Testis (tissue), 3 donors: Measurements from ENCODE around the gene BAHCC1. TPM values are rescaled to one million over a fixed set of nuclear protein-coding genes. Genes with fewer than 3 reads are reported as not detected.

Experiments used
- DNase-seq: peaks from one replicate; pipeline ENCODE4 v3.0.0-alpha.2; 2019
- H3K27ac ChIP-seq, 2 donors: fragments of 200-600 bp; sonication (generic); one replicate each; pipeline ENCODE4 v1.5.1; 2019
- H3K27me3 ChIP-seq: fragments of 200-600 bp; sonication (generic); one replicate; pipeline ENCODE4 v1.5.1; 2019
- H3K36me3 ChIP-seq: fragments of 200-600 bp; sonication (generic); one replicate; pipeline ENCODE4 v1.5.1; 2017; ENCODE audit warnings: low read depth; ENCODE audit errors: missing control alignments
- H3K4me1 ChIP-seq: fragments of 200-600 bp; sonication (generic); one replicate; pipeline ENCODE4 v1.5.1; 2019
- H3K4me3 ChIP-seq, 2 donors: fragments of 200-600 bp; sonication (generic); one replicate each; pipeline ENCODE4 v1.5.1; 2017 to 2019
- H3K9me3 ChIP-seq: fragments of 200-600 bp; sonication (generic); one replicate; pipeline ENCODE4 v1.5.1; 2017
- CTCF ChIP-seq, 3 experiments: fragments of 450-650 bp in 2 of 3; fragments of 200-600 bp in 1 of 3; sonication (generic) in 1 of 3; IDR thresholded peaks; one replicate each; pipeline ENCODE4 v1.5.1; 2016 to 2019; ENCODE audit warnings: antibody characterized with exemption in 3 of 3, mild to moderate bottlenecking in 2 of 3, moderate library complexity in 1 of 3
- POLR2A ChIP-seq: fragments of 450-650 bp; IDR thresholded peaks from one replicate; pipeline ENCODE4 v1.6.1; 2017; ENCODE audit warnings: antibody characterized with exemption, mild to moderate bottlenecking, moderate library complexity
- WGBS, 2 donors: methylation state at CpG; one replicate each; pipeline ENCODE4 v1.1.5; 2018; 5-methylcytosine and 5-hydroxymethylcytosine counted together
- intact Hi-C: fragments of 100-400 bp; cut with DNase I; formaldehyde crosslinking; loops from one replicate; pipeline ENCODE4 v1.15.1; 2023; ENCODE audit warnings: low total_unique reads
- polyA plus RNA-seq: library from polyadenylated mRNA; stranded (reverse); fragments of 350-450 nt; fragmentation: Illumina TruSeq; extraction: RNeasy Lipid Tissue Mini Kit (QIAGEN cat#74804); gene quantifications from one replicate; pipeline ENCODE4 v1.2.3, GENCODE V29; 2014; ENCODE audit warnings: low read depth, low replicate concordance; ENCODE audit not compliant: insufficient read depth
- total RNA-seq, 2 donors: library from RNA; depleted of rRNA; stranded (reverse); fragments of >200 nt; gene quantifications; one replicate each; pipeline ENCODE4 v1.2.3, GENCODE V29; 2016

Gene BAHCC1
- total and polyA plus RNA-seq, 3 donors from 2014 or later, result 11.3 to 30.2 (median 29.2) TPM

- no peaks in the 10 kb centered on the region for H3K27me3 ChIP-seq
- H3K4me1 ChIP-seq, result no peaks in the 10 kb centered on the region
- 89 to 91% methylated on average over 17 of the region's 17 CpGs for WGBS, 2 donors
- no peaks in the 10 kb centered on the region for H3K9me3 ChIP-seq
- H3K4me3 ChIP-seq, result no peak overlapping the region
- TF ChIP-seq CTCF (IDR thresholded peaks at IDR 0.05), result no peak
- no peak for TF ChIP-seq POLR2A
- DNase-seq, result no peak
- no peak overlapping the region for H3K27ac ChIP-seq
- no peaks in the 10 kb centered on the region for H3K36me3 ChIP-seq
- intact Hi-C loops, result no loop called here
Observed at GRCh38 chr17:81465910-81466309, 70.7 kb downstream of the BAHCC1 start.

GRCh38 chr17:81466564-81467472 is 71.6 kb downstream of the BAHCC1 start:
- H3K9me3 ChIP-seq, result no peaks in the 10 kb centered on the region
- WGBS, 2 donors, result 87 to 90% methylated on average over 13 to 30 of the region's 33 CpGs
- H3K27me3 ChIP-seq, result no peaks in the 10 kb centered on the region
- no peak overlapping the region for H3K4me3 ChIP-seq
- DNase-seq, result no peak
- intact Hi-C loops, result no loop called here
- TF ChIP-seq POLR2A (no peak), CTCF (IDR thresholded peaks at IDR 0.05) (no peak)
- no peak overlapping the region for H3K27ac ChIP-seq
- no peaks in the 10 kb centered on the region for H3K36me3 ChIP-seq
- H3K4me1 ChIP-seq, result no peaks in the 10 kb centered on the region

DNA sequence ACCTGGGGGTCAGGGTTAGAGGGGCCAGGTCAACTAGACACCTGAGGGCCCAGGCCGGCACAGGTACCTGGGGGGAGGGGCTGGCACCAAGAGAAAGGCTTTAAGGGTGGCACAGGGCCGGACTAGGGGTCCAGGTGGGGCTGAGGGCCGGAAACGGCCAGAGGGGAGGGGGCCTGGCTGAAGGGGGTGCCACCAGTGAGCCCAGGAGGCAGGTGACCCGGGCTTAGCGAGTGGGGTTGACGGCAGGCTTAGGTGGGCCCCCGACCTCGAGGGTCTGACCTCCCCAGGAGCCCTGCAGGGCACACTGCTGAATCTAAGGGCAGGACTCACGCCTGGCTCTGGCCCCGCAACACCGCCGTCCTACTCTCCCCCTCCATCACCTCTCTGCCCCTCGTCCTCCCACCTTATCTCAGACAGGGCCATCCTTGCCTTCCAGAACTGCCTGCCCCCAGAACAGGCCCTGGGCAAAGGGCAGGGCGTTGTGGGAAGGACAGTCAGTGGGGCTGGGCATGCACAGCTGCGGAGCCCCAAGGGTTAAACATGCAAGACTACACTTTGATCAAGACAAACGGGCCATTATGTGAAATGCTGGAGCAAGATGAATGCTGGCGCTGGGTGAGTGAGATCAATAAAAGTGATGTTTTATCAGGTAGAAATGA is 73.0 kb downstream of the BAHCC1 start:
- H3K9me3 ChIP-seq, result no peaks in the 10 kb centered on the region
- DNase-seq, result no peak
- H3K4me3 ChIP-seq, result no peak overlapping the region
- 85 to 87% methylated on average over 12 to 18 of the region's 18 CpGs for WGBS, 2 donors
- intact Hi-C loops, result no loop called here
- TF ChIP-seq POLR2A, result no peak
- no peak for TF ChIP-seq CTCF (IDR thresholded peaks at IDR 0.05)
- no peak overlapping the region for H3K27ac ChIP-seq
- peaks cover 6% of the 10 kb centered on the region for H3K4me1 ChIP-seq
- H3K36me3 ChIP-seq, result no peaks in the 10 kb centered on the region
- no peaks in the 10 kb centered on the region for H3K27me3 ChIP-seq

DNA sequence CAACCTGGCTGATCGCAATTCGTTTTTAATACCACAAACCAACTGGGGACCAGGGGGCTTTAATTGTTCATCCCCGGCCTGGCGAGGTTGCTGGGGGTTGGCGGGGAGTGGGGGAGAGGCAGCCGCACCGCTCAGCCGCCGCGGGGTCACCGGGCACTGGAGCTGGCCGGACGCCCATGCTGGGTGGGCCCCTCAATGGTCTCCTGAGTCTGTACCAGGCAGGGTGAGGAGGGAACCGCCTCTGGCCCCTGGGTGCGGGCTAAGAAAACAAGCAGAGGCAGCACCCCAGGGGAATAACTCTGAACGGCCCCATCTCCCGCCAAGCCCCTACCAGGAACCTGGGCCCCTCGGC is 73.5 kb downstream of the BAHCC1 start:
- peaks cover 6% of the 10 kb centered on the region for H3K4me1 ChIP-seq
- intact Hi-C loops, result no loop called here
- no peaks in the 10 kb centered on the region for H3K9me3 ChIP-seq
- 88 to 95% methylated on average over 9 to 18 of the region's 18 CpGs for WGBS, 2 donors
- TF ChIP-seq CTCF (IDR thresholded peaks at IDR 0.05), result no peak
- no peak overlapping the region for H3K27ac ChIP-seq
- H3K27me3 ChIP-seq, result no peaks in the 10 kb centered on the region
- DNase-seq, result no peak
- no peaks in the 10 kb centered on the region for H3K36me3 ChIP-seq
- H3K4me3 ChIP-seq, result no peak overlapping the region
